DMS153 (cell line): Measurements from ENCODE around the gene MAN1A2.

ENCODE experiments used
- DNase-seq: peaks from one replicate; lab custom pipeline; 2025; lab: John Stamatoyannopoulos, UW

MAN1A2 gene

GRCh38 chr1:117495068-117495467, 127.8 kb downstream of the MAN1A2 start:
- DNase-seq, result no peak

- no peak for DNase-seq
Measured at GRCh38 chr1:117499071-117499470, 131.8 kb downstream of the MAN1A2 start.

- DNase-seq, result no peak
Measured at GRCh38 chr1:117500584-117500983, 133.3 kb downstream of the MAN1A2 start.

DNA sequence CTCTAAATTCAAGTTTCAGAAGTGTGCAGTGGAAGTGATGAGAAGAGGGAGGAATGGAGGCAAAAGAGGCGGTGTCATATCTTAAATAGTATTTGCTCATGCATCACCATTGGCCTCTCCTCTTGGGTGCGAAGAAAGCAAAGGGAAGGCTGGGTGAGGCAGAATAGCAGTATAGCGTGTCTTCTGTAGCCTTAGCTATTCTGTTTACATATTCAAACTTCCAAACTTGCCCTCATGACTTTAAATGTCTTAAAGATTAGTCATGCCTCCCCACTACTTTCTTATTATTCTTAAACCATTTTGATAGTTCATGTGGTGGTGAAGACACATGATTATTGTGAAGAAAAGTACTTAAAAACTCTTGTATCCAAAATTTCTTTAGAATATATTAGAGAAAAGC, 134.0 kb downstream of the MAN1A2 start:
- DNase-seq, result no peak

GRCh38 chr1:117511273-117511672, 144.0 kb downstream of the MAN1A2 start:
- no peak for DNase-seq

- no peak for DNase-seq
Measured at GRCh38 chr1:117512728-117513321, 145.6 kb downstream of the MAN1A2 start.

DNA sequence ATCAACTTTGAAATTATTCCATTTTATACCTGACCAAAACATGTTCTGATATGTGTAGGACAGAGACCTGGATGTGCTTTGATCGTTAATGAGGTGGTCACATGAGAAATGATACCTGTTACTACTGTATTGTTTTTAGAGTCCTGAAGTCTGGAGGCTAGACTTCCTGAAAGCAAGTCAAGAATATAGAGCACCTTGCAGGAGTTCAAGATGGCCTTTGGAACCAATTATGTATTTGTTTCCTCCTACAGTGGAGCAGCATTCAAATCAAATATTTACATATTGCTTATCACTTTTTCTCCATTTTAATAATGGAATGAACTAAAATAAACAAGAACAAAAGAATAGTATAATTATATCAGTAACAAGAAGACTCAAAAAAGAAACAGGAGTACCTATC, 155.9 kb downstream of the MAN1A2 start:
- DNase-seq, result no peak

DNA sequence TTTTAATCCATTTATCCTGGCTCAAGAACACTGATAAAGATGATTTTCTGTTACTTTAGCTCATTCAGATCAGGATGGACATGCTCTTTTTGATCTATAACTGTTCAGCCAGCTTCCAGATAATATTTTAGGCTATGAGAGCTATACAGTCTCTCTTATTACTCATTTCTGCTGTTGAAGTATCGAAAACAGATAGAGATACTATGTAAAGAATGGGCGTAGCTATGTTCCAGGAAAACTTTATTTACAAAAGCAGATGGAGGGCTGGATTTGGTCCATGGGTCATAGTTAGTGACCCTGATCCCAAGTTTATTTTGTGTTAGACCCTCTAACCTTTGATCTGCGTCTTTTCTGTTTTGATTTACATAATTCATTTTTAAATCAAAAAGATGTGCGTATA, 159.8 kb downstream of the MAN1A2 start:
- DNase-seq, result no peak

DNA sequence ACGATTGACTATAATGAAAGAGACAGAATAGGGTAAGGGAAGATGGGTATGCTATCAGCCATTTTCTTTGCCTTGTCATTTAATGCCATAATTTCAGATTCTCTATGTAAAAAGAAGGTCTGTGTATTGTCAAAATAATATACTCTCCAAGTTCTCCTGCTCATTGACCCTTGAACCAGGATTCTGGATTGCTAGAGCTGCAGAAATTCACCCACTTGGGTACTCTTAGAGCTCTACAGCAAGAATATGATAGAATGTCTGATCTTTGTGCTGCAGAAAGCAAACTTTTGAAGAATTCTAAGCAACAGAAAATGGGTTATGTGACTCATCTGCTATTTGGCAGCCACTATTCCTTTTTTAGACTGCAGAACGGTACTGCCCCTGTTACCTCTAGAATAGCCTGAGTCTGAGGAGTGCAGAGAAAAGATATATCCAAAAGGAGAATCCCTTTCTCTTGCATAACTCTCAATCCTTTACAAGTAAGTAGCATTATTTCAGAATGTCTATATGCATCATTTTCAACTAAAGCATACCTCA, 160.4 kb downstream of the MAN1A2 start:
- no peak for DNase-seq

DNA sequence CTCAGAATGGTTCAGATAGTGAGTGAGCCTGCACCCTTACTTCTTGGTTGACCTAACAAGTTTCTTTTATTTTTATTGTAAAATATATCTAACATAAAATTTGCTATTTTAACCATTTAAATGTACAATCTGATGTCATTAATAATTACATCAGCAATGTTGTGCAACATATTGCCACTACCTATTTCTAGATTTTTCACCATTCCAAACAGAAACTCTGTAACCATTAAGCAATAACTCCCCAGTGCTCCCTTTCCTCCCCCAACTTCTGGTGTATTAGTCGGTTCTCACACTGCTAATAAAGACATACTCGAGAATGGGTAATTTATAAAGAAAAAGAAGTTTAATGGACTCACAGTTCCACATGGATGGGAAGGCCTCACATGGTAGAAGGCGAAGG, 162.4 kb downstream of the MAN1A2 start:
- no peak for DNase-seq

GRCh38 chr1:117531222-117531621, 164.0 kb downstream of the MAN1A2 start:
- DNase-seq, result no peak

GRCh38 chr1:117534995-117535467, 167.8 kb downstream of the MAN1A2 start:
- peak; percentile 22 for DNase-seq

DNA sequence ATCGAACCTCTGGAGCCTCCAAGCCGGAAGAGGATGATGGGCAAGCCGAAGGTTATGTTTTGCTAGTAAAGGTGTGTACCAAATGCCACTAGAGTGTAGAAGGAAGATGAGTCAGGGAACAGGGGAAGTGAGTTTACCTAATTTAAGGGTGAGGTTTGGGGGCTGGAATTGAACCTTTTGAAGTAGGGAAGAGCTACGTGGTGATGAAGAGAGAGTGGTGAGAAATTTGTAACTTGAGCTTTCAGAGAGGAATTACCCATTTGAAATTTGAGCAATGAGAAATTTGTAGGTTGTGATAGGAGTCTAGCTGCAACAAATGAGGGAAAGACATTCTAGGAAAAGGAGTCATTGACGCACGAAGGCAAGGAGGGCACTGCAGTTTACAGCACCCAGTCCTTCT, 168.6 kb downstream of the MAN1A2 start:
- DNase-seq, result no peak

DNA sequence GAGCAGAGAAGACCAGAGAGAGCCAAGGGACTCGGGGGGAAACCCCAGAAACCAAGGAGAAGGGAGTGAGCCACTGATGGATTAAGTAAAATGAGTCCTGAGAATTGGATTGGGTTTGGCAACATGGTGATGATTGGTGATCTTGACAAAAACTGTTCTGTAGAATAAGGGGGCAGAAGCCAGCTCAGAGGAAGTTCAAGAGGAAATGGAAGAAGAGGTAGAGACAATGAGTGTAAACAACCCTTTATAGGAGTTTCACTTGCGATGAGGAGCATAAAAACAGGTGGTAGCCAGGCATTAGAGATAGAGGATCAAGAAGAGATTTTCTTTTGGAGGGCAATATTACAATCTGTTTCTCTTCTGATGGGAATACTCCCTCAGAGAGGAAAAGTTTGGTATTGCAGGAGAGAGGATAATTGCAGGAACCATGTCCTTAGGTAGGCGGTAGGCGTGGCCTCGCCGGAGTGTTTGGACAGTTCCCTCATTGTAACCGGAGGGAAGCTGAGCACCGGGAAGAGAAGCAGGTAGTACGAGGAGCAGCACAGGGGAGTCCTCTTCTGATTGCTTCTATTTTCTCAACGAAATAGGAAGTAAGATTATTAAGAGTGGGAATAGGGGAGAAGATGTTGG, 170.2 kb downstream of the MAN1A2 start:
- DNase-seq, result peak; percentile 80

DNA sequence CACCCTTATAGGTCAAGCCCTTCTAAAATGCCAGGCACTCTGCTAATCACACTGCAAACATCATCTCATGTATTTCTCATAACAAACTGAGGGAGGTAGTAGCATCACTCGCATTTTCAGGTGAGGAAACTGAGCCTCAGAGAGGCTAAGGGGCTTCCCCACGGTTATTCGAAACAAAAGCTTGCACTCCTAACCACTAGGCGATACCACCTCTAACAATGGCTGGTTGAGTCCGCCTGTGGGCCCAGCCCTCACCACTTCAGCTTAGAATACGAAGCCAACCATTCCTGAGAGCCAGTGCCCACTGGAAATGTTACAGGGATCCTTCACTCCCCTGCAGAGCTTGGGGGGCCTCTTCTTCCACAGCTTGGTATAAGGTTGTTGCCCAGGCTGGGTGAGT, 173.3 kb downstream of the MAN1A2 start:
- DNase-seq, result no peak

DNA sequence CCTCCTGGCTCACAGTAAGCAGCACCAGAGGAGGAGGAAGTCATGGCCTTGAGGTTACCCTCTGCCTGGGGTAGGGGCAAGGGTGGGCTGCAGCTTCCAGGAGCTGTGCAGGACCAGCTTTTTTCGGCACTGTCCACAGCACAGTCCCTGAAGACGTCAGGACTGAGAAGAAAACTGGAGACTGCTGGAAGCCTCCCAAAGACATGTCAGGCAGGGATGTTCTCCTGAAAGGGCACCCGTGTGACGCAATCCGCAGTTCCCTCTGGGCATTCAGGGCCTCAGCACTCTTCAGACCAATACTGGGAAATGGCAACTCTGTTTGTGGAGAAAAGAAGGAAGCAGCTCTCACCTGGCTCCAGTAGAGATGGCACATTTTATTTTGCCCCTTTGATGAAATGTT, 173.8 kb downstream of the MAN1A2 start:
- DNase-seq, result no peak

DNA sequence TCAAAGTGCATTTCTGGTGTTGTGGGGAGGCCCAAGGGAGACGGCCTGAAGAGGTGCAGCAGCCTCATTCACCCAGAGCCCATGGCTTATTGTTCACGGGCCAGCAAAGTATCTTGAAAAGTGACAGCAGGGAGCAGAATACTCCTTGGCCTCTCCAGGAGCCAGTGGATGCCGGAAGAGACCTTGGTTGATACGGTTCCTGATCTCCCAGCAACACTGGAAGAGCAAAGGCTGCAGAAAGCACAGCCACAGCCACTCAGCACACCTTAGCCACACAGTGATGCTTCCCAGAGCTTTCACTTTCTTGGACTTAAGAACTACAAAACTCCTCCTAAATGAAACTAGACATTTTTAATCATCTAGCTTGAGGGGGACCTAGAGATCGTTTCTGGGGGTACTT, 174.3 kb downstream of the MAN1A2 start:
- DNase-seq, result no peak

DNA sequence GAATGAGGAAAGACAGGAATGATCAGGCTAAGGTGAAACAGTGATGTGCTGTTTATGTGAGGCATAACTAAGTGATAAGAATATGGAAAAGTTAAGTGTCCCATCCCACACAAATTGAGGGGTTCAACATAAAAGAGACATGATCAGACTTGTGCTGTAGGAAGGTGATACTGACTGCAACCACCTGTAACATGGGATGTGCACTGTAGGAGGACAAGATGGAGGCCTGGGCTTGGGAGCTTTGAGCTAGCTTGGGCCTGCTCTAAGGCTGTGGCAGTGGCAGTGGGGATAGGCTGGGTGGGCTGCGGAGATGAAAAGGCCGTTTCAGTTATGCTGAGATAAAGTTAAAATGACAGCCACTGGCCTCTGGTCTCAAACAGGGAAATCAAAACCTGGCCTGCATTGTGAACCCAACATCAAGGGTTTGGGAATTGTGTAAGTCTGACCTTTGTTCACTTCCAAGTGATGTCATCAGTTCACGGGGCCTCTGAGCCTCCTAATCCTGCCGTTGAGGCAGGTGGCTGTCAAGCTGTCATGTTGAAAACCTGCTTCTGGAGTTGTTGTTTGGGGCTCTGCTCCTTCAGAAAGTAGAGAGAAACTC, 177.4 kb downstream of the MAN1A2 start:
- no peak for DNase-seq

DNA sequence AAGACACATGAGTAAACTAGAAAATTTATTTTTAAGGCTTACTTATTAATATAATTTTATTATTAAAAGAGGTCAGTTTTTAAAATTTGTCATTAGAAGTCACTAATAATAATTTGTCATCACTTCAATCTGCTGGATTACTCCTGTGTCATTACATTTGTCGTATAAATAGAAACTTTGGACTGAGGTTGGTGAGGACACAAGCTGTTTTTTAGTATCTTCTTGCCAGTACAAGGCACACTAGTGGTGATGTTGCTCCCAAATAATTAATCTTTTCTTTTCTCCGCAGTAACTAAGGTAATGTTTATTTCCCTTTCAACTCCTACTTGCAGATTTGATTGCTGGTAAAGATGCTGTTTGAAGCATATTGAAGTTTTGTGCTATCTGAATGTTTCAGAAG, 179.2 kb downstream of the MAN1A2 start:
- no peak for DNase-seq

DNA sequence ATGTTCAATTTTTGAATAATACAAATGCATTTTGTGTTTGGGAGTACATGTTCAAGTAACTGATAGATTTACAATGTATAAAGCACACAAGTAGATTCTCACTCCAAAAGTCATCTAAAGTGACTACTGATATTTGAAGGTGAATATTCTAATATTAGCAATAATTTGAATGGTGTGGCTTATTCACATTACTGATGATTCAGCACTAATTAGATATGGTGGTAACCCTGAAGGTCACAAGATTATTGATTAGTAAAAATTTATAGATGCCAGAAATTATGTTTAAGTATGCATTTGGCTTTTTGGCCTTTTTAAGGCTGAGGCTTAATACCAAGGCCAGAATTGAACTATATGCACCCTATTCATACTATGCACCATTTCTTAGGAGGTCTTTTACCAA, 186.2 kb downstream of the MAN1A2 start:
- DNase-seq, result no peak

GRCh38 chr1:117555806-117556205, 188.6 kb downstream of the MAN1A2 start:
- DNase-seq, result no peak

GRCh38 chr1:117556341-117556740, 189.1 kb downstream of the MAN1A2 start:
- DNase-seq, result no peak

GRCh38 chr1:117556976-117557375, 189.7 kb downstream of the MAN1A2 start:
- no peak for DNase-seq
